Activated T-helper 9 cell treated with anti-CD3 and anti-CD28 coated beads, Interleukin-2, amount 50 U/mL, for 16 hours (primary cell): ENCODE measurements around the gene C5orf15.
"Not testable (repeated sequence)": the region's sequence is repeated elsewhere in the genome, so short reads cannot be mapped to it uniquely, and the experiment has no call there.

ENCODE experiments used
- DNase-seq: peaks from one replicate; pipeline ENCODE4 v3.0.0-alpha.2; 2020; ENCODE audit warnings: low read depth

C5orf15 gene

DNA sequence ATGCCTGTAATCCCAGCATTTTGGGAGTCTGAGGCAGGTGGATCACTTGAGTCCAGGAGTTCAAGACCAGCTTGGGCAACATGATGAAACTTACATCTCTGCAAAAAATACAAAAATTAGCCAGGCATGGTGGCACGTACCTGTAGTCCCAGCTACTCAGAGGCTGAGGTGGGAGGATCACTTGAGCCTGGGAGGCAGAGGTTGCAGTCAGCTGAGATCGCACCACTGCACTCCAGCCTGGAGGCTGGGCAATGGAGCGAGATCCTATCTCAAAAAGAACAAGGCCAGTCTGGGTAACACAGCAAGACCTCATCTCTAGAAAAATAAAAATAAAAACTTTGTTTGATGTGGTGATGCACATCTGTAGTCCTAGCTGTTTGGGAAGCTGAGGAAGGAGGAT is 30.8 kb downstream of the C5orf15 start:
- not testable (repeated sequence) for DNase-seq

DNA sequence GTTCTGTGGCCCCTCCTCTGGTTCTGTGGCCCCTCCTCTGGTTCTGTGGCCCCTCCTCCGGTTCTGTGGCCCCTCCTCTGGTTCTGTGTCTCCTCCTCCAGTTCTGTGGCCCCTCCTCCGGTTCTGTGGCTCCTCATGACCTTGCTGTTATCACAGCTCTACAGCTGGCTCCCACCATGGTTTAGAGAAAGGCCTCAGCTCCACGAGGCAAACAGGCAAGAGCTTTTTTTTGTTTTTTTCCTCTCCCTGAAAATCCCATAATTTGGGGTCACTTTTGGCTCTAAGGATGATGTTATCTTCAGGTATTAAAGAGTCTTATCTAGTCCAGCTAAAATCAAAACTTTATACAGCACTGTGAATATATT is 31.8 kb downstream of the C5orf15 start:
- DNase-seq, result no peak

DNA sequence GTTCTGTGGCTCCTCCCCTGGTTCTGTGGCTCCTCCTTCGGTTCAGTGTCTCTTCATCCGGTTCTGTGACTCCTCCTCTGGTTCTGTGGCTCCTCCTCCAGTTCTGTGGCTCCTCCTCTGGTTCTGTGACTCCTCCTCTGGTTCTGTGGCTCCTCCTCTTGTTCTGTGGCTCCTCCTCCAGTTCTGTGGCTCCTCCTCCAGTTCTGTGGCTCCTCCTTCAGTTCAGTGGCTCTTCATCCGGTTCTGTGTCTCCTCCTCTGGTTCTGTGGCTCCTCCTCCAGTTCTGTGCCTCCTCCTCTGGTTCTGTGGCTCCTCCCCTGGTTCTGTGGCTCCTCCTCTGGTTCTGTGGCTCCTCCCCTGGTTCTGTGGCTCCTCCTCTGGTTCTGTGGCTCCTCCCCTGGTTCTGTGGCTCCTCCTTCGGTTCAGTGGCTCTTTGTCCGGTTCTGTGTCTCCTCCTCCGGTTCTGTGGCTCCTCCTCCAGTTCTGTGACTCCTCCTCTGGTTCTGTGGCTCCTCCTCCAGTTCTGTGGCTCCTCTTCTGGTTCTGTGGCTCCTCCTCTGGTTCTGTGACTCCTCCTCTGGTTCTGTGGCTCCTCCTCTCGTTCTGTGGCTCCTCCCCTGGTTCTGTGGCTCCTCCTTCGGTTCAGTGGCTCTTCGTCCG is 32.3 kb downstream of the C5orf15 start:
- not testable (repeated sequence) for DNase-seq

DNA sequence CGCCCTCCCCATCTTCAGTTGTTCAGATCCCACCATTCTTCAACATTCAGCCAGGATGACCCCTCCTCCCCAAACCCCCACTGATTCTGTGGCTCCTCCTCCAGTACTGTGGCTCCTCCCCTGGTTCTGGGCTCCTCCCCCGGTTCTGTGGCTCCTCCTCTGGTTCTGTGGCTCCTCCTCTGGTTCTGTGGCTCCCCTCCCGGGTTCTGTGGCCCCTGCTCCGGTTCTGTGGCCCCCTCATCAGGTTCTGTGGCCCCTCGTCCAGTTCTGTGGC is 32.8 kb downstream of the C5orf15 start:
- no peak for DNase-seq

DNA sequence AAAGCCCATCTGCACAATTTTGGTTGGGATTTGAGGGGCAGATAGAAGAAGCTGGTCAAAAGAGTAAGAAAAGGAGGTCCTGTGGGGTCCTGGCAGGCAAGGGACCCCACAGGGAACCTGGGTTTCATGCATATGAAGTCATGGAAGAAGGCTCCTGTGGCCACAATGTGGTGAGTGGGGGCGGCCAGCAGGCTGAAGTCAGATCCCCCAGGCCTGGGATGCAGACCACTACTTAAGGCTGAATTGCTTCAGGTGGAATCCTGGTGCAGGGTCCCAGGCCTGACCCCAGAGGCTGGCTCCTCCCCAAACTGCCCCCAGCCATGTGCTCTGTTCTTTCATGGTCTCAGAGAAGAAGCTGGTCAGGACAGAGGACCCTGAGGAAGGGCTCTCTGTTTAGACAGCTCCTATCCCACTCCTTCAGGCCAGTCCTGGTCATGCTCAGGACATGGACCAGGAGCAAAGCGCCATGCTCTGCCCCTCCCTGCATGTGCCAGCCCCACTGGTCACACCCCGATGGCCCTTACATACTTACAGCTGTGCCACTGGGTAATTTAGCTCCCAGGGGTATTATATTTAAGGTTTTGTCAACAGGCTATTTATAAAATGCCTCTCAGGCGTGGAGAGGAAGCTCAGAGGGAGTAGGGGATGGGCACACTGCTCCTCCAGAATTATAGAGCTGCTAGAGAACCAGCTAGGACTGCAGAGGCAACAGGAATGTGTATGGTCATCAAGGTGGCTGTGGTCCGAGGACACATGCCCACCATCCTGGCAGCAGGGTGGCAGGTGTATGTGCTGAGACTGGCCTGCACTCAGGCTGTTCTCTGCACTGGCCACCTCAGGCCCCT is 33.4 kb downstream of the C5orf15 start:
- DNase-seq, result no peak

DNA sequence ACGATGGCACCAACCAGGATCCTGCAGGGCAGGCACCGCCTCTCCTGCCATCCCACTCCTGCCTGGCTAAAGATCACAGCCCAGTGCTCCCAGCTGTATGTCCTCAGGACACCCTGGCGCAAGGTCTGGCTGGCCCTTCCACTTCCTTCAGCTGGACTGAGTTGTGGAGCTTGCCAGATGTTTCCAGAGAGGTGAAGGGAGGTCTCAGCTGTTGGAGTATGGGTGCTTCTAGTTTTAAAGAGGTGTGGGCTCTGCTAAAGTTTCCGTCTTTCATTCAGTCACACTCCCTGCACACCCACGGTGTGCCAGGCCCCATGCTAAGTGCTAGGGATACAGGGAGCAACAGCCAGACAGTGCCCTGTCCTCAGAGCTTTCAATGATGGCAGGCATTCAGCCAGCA is 34.1 kb downstream of the C5orf15 start:
- no peak for DNase-seq

DNA sequence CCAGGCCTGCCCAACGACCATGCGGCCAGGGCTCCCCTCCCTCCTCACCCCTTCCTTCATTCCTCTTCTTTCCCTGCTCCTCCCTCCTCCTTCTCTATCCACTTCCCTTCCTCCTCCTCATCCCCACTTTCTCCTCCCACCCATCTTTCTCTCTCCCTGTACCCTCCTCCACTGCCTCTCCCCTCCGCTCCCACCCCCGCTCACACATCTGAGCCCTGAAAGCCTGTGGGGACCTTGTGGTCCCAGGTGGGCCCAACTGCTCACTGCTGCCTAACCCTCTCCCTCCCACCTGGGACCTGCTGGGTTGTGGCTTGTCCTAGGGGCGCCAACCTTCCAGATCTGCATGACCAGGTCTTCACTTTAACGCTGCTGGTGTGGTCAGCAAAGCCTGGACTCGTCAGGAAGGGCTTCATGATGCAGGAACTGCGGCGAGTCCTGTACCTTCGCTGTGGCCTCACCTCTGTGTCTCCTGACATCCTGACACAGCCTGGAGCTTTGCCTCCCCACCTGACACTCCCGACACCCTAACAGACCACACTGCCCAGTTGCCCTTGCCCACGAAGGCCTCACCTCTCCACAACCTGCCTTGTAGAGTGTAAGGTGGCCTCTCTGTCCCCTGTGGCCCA is 34.6 kb downstream of the C5orf15 start:
- no peak for DNase-seq

DNA sequence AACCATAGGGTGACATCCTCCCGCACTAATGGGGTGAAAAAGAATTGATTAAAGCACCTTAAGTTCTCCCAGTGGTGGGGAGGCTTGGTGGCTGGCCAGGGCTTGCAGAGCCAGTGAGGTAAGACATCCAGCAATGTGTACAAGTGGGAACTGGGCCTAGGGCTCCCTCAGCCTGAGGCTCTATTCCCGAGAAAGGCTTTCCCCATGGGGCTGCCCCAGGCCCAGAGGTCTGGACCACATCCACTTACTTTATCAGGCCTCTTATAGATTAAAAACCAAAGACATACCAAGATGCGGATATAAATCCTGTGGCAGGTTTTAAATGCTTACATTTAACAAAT is 35.3 kb downstream of the C5orf15 start:
- DNase-seq, result no peak

DNA sequence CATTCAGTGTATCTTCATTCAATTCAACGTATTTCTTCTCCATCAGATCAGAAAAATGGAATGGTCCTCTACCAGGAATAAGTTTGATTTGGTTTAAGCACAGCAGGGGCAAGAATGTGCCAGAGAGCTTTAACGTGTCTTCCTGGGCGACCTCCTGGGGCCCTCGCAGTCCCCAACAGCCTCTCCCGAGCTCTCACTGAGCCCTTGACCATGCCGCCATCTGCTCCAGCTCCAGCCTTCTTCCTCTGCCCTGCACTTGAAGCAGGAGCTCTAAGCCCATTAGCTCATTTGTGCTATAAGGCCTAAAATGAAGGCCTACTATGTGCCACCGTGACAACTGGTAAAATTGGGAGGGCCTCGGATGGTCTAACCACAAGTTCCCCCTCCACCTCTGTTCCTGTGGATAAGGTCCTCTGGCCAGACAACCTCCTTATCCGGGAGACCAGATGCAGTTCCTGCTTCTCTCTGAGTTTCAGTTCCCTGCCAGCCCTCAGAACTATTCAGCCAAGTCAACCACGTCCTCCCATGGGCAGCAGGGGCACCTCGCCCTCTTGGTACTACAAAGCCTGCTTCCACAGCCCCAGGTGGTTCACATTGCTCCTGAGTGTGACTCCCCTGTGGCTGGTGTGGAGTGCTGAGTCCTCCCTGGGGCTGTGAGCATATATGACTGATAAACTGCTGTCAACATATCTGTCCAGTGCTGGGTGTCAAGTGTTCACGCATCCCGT is 35.8 kb downstream of the C5orf15 start:
- DNase-seq, result no peak

DNA sequence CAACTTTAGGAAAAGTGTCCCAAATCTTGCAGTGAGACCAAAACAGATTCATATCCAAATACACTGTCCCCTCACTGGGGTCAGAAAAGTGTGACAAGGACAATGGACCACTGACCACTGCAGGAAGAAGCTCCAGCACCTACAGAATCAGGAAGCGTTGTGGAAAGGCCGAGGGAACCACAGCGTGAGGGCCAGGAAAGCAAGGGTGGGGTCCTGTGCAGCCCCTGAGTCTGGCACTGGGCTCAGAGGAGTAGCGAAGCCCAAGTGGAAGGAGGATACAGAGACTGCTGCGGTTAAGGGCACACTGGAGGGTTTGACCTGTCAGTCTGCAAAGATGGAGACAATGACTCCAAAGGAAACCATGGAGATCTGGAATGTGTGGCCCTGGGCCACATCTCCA is 36.9 kb downstream of the C5orf15 start:
- DNase-seq, result no peak

DNA sequence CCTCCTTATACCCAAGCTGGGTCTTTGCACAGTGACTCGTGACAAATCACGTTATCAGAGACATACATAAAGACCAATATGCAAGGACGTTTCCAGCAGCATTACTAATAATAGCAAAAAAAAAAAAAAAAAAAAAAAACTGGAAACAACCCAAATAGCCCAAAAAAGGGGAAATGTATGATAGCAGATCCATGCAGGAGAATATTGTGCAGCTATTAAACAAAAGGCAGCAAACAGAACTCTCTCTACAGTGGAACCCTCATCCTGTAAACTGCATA is 37.7 kb downstream of the C5orf15 start:
- no peak for DNase-seq

DNA sequence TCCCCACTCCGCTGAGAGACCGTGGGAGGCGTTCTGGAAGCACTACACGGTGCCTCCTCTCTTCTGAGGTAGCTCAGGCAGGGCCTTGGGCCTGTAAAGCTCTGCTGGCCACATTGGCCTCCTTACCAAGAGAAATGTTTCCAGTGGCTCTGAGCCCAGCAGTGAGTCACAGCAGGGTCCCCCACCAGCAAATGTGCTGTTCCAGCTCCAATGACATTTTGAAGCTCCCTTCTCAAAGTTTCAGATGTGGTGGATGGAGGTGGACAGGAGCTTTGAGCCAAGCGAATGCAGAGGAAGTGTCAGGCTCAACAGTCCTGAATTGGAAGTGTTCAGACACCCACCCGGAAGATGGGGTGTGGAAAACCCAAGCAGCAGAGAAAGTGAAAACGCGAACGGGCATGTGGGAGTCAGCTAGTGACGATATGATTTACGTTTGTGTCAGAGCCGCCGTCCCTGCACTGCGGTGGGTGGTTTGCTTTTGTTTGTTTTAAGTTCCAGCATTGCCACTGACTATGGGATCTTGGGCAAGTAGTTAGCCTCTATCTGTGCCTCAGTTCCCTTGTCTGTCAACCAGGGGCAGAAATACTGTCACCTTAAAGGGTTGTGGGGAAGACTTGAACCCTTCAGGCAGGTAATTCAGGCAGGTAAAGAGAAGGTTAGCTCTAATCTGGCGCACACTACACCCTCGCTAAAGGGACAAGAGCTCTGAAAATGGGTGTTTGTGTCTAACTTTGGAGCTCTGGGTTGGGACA is 38.2 kb downstream of the C5orf15 start:
- peak; percentile 50 for DNase-seq

DNA sequence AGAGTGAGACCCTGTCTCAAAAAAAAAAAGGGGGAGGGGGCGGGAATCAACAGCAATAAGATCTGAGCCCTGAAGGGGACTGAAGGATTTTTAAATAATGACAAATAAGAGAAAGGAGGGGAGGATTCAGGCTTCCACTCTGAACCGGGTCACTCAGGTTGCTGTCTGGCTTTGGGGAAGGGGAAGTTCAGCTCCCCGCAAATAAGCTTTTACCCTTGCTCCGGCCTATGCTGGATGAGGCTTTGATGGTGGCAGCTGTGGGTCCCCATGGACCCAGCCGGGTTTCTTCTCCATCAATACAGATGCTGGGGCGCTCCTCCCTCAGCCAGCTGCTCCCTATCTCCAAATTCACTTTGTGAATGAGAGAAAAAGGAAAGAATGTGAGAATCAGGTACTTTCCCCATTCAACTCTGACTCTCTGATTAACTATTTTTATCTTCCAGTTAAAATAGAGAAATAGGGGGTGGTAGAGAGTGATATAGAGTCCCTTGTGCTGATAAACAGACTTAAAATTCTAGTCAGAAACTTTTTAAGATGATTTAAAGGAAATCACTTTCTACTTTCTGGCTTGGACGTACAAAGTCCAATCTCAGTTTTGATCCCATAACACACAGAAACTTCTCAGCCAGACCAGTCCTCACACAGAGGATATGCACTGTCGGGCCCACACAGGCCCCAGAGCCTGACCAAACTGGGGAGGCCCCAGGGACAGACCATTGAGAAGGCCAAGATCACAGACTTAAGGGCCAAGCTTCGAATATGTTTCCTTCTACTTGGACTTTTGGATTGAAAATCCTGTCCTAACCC is 39.6 kb downstream of the C5orf15 start:
- DNase-seq, result no peak

DNA sequence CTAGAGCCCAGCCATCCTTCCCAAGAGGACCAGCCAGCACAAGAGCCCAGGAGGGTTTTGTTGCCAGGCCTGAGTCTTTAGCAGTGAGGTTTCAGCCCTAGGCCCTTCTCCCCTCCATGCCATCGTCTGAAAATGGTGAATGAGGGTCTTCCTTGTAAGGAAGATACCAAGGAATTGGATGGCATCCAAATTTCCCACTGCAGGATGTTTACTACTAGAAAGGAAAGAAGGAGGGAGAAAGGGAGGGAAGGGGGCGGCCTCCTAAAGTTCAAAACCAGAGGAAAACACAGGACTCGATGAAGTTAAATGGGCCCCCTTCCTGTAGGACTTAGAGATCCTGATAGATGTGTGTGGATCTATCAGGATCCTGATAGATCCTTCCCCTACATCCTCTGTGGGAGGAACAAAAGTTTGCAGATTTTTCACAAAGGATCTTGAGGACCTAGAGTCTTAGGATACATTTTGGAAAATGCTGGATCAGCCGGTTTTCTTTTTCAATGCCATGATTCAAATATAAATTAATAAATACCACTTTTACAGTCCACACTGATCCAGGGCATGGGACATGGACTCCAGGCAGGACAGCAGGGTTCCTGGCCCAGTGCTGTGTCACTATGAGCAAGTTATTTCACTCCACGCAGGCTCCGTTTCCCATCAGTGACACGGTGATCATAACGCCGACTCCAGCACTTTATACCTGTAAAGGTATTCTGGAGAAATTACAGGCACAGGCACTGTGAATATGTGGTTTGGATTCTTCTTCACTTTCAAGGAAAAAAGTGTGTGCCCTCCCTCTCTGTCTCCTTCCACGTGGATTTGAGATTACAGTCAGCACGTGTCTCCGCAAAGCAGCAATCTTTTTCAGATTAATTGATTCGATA is 40.9 kb downstream of the C5orf15 start:
- DNase-seq, result no peak

DNA sequence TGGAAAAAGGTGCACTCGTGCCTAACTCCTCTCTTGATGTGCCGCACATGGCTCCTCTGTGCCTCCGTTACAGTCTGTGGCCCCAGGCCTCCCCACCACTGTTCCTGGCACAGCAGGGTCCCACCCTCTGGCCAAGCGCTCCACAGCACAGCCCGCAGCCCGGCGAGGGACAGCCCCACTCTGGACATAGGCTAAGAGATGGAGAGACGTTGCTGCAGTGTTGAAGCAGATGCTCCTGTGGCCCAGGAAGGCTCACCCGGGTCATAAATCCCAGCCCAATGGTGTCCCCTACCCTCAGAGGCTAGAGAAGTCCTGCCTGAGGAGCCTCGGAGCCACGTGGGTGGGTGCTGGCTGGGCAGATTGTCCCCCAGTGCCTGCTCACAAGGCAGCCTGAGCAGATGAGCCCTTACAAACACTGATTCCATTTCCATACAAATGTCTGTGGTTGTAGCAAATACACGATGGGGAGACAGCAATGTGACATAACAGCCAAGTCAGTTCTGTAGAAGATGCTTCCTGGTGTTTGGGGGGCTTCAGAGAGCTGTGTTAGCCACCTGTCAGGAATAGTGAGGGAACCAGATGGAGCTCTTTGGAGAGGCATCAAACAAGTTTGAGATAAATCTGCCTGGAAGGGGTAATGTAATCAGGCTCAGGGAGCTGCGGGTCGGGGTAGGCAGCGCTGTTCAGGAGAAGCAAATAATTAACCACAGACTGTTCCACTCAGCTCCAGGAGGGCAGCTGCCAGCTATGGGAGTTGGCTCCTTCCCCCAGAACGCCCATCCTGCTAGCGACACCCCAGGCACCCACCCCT is 41.7 kb downstream of the C5orf15 start:
- no peak for DNase-seq

DNA sequence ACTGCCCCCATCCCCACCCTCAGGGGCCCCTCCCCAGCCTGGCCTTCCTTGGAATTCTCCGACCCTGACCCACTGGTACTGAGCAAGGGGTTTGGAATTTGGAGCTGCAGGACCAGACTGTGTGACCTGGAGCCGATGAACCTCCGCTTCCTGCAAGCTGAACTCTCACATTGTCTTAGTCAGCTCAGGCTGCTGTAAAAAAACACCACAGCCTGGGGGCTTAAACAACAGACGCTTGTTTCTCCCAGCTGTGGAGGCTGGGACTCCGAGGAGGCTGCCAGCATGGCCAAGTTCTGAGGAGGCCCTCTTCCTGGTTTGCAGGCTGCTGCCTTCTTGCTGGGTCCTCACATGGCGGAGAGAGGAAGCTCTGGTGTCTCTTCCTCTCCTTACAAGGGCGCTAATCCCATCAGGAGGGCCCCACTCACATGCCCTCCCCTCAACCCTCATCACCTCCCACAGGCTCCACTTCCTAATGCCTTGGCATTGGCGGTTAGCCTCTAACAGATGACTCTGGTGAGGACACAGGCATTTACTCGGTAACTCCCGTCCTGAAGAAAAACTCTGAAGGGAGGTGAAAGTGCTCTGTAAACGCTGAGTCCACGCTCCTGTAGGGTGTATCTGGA is 42.4 kb downstream of the C5orf15 start:
- no peak for DNase-seq

DNA sequence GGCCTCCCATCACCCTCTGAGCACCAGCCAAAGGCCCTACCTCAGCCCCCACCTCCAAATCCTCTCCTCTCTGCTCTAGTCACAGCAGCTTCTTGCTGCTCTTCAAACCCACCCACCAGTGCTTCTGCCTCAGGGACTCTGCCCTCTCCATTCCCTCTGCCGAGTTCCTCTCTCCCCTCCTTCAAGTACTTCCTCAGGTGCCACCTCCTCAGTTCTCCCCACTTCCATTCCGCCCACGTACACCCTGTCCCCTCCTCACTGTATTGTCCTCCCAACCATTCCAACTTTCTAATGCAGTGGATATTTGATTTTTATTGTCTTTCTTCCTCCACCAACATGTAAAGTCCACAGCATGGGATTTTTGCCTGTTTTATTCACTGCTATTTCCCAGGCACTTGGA is 43.2 kb downstream of the C5orf15 start:
- DNase-seq, result no peak

DNA sequence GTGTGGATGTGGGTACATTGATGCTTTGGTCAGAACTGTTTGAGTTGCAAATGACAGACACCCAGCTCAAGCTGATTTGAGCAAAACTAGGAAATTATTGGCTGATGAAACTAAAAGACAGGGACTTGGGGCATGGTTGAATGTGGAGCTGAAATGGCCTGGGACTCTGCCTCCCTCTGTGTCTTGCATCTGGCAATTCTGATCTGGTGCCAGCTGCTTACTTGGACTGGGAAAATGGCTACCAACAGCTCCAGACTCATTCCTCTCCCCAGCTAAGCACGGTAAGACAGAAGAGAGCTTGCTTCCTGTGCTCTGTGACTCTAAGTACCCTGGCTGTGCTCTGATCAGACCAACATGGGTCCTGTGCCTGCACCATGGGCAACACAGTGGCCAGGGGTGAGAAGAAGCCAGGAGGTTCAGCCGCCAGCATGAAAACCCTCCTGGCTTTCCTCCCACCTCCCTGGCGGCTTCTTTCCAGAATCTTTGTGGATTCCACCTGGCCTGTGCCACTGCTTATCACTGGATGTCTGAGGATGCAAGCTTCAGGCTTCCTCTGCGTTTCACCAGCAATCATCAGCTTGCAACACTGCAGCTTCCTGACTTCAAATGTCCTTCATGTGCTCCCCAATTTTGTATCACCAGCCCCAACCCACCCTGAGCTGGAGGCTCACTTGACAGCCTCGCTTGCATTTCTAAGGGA is 44.1 kb downstream of the C5orf15 start:
- DNase-seq, result no peak

DNA sequence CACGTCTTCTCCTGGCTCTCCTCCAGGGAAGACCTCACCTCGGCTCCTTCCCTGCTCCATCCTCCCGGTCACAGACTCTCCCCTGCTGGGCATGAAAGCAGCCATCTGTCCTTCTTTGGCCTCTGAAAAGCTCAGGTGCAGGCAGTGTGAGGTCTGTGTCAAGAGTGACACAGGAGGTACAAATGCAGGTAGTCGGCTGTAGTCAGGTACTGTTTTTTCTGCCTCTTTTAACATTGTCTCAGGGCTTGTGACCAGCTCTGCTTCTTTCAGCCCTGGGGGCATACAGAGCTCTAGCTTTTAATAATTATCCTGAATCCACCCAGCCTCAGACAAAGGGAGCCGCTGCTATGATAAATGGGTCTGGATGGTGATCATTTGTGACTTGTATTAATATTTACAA is 46.4 kb downstream of the C5orf15 start:
- DNase-seq, result no peak
